PC-3 (cell line): Measurements from ENCODE around the gene OR10C1. TPM values are rescaled to one million over a fixed set of nuclear protein-coding genes. Genes with fewer than 3 reads are reported as not detected.

ENCODE experiments used
- ATAC-seq: fragments of 200-7000 bp; cut with Tn5 transposase; 2 replicates; pipeline ENCODE4 v1.9.1; 2020; ENCODE audit warnings: mild to moderate bottlenecking, moderate library complexity
- BruUV-seq: library from RNA; stranded (reverse); fragments of 400-500 nt; replicated peaks from 2 replicates; lab custom pipeline; 2021; lab: Mats Ljungman, UMichigan
- CTCF ChIA-PET: fragments of 300-600 bp; sonication (Branson Sonifier 250); formaldehyde crosslinking; loops from one replicate; lab custom pipeline; 2022; ENCODE audit warnings: antibody characterized with exemption; lab: Charles Lee
- POLR2A ChIA-PET: fragments of 300-600 bp; sonication (Branson Sonifier 250); formaldehyde crosslinking; loops from one replicate; lab custom pipeline; 2022; ENCODE audit warnings: antibody characterized with exemption; ENCODE audit not compliant: unreplicated experiment; lab: Charles Lee
- DNase-seq: peaks from one replicate; pipeline ENCODE4 v3.0.0-alpha.2; 2015
- H2AFZ ChIP-seq: fragments of 300-600 bp; sonication (generic); 2 replicates; pipeline ENCODE4 v1.6.0; 2016; ENCODE audit warnings: antibody characterized with exemption, low read length
- H3F3A ChIP-seq: fragments of 300-600 bp; sonication (generic); one replicate; pipeline ENCODE4 v1.6.0; 2017; ENCODE audit warnings: antibody characterized with exemption, low read length, control low read depth, mild to moderate bottlenecking; ENCODE audit not compliant: unreplicated experiment
- H3K27ac ChIP-seq: fragments of 300-600 bp; sonication (generic); 2 replicates; pipeline ENCODE4 v1.5.1; 2016; ENCODE audit warnings: mild to moderate bottlenecking, low read length
- H3K27me3 ChIP-seq: fragments of 300-600 bp; sonication (generic); 2 replicates; pipeline ENCODE4 v1.6.1; 2016; ENCODE audit warnings: low read length, mixed read lengths
- H3K36me3 ChIP-seq: fragments of 300-600 bp; sonication (generic); 2 replicates; pipeline ENCODE4 v1.6.1; 2016; ENCODE audit warnings: low read depth, mixed run types, low read length, mixed read lengths
- H3K4me1 ChIP-seq: fragments of 300-600 bp; sonication (generic); 2 replicates; pipeline ENCODE4 v1.5.1; 2016; ENCODE audit warnings: low read length; ENCODE audit not compliant: insufficient read depth
- H3K4me2 ChIP-seq: fragments of 300-600 bp; sonication (generic); 2 replicates; pipeline ENCODE4 v1.6.0; 2016; ENCODE audit warnings: low read length
- H3K4me3 ChIP-seq: fragments of 300-600 bp; sonication (generic); 2 replicates; pipeline ENCODE4 v1.5.1; 2016; ENCODE audit warnings: mild to moderate bottlenecking, low read length, mixed read lengths
- H3K79me2 ChIP-seq: fragments of 300-600 bp; sonication (generic); 2 replicates; pipeline ENCODE4 v1.6.1; 2017; ENCODE audit warnings: low read length, mixed read lengths
- H3K9ac ChIP-seq: fragments of 300-600 bp; sonication (generic); 2 replicates; pipeline ENCODE4 v1.6.0; 2016; ENCODE audit warnings: mild to moderate bottlenecking, low read length
- H3K9me2 ChIP-seq: fragments of 300-600 bp; sonication (generic); replicated peaks from 2 replicates; pipeline ENCODE4 v1.6.1; 2016; ENCODE audit warnings: mixed run types, low read length, mixed read lengths
- H3K9me3 ChIP-seq: fragments of 300-600 bp; sonication (generic); 2 replicates; pipeline ENCODE4 v1.6.1; 2016; ENCODE audit warnings: low read length, mixed read lengths
- H4K20me1 ChIP-seq: fragments of 300-600 bp; sonication (generic); 2 replicates; pipeline ENCODE4 v1.6.1; 2016; ENCODE audit warnings: low read length, mixed read lengths
- CTCF ChIP-seq: fragments of 300-600 bp; sonication (generic); conservative IDR thresholded peaks from 2 replicates; pipeline ENCODE4 v1.5.1; 2017; ENCODE audit warnings: antibody characterized with exemption, low read depth, mild to moderate bottlenecking, low read length
- EZH2 ChIP-seq: fragments of 300-600 bp; sonication (generic); IDR thresholded peaks from one replicate; pipeline ENCODE4 v1.6.1; 2017; ENCODE audit warnings: antibody characterized with exemption, mild to moderate bottlenecking, low read length; ENCODE audit not compliant: unreplicated experiment
- EZH2phosphoT487 ChIP-seq: fragments of 300-600 bp; sonication (generic); IDR thresholded peaks from 2 replicates; pipeline ENCODE4 v1.6.1; 2018; ENCODE audit warnings: mild to moderate bottlenecking, antibody characterized with exemption, low read length, borderline replicate concordance
- intact Hi-C: fragments of 100-400 bp; cut with micrococcal nuclease; formaldehyde crosslinking; loops from 2 replicates; pipeline ENCODE4 v1.9.0; 2023
- total RNA-seq: library from RNA; depleted of rRNA; stranded (reverse); fragments of >200 nt; gene quantifications from 2 replicates; pipeline ENCODE4 v1.2.3, GENCODE V29; 2014

The OR10C1 gene
- total RNA-seq, 1 experiment from 2014 or later: not detected

- Histone ChIP-seq H3K9me2 (no peaks in the 10 kb centered on the region), H3K4me2 (no peak overlapping the region), H3K4me3 (no peak overlapping the region), H3K9ac (no peak overlapping the region), H3F3A (no peaks in the 10 kb centered on the region), H3K9me3 (no peaks in the 10 kb centered on the region), H4K20me1 (no peaks in the 10 kb centered on the region), H3K27ac (no peak overlapping the region), H3K27me3 (peaks cover 10% of the 10 kb centered on the region; the same call in 1 of the 2 replicates), H3K36me3 (no peaks in the 10 kb centered on the region), H3K4me1 (no peaks in the 10 kb centered on the region), H3K79me2 (no peaks in the 10 kb centered on the region), H2AFZ (no peak overlapping the region)
- TF ChIP-seq EZH2phosphoT487 (no peak), EZH2 (no peak), CTCF (no peak)
- ChIA-PET POLR2A (no interaction called here), CTCF (no interaction called here)
- ATAC-seq: no peak
- no peak for DNase-seq
- BruUV-seq: no TSS peak
- intact Hi-C loops: no loop called here
Observed at GRCh38 chr6:29477923-29478450, 38.9 kb downstream of the OR10C1 start.

- BruUV-seq: no TSS peak
- no peak overlapping the region for H3K9ac ChIP-seq
- TF ChIP-seq CTCF: no peak
- no peak for TF ChIP-seq EZH2
- TF ChIP-seq EZH2phosphoT487: no peak
- H2AFZ ChIP-seq: no peak overlapping the region
- no peak overlapping the region for H3K4me2 ChIP-seq
- H3K27me3 ChIP-seq: peaks cover 6% of the 10 kb centered on the region
- H3K9me3 ChIP-seq: no peaks in the 10 kb centered on the region
- no peaks in the 10 kb centered on the region for H3F3A ChIP-seq
- H3K27ac ChIP-seq: no peak overlapping the region
- ChIA-PET CTCF (no interaction called here), POLR2A (no interaction called here)
- no peaks in the 10 kb centered on the region for H3K36me3 ChIP-seq
- no peaks in the 10 kb centered on the region for H3K79me2 ChIP-seq
- intact Hi-C loops: no loop called here
- no peaks in the 10 kb centered on the region for H3K4me1 ChIP-seq
- H4K20me1 ChIP-seq: no peaks in the 10 kb centered on the region
- ATAC-seq (no peak), DNase-seq (no peak)
- no peaks in the 10 kb centered on the region for H3K9me2 ChIP-seq
- H3K4me3 ChIP-seq: no peak overlapping the region
Observed at GRCh38 chr6:29478740-29479139, 39.6 kb downstream of the OR10C1 start.

DNA sequence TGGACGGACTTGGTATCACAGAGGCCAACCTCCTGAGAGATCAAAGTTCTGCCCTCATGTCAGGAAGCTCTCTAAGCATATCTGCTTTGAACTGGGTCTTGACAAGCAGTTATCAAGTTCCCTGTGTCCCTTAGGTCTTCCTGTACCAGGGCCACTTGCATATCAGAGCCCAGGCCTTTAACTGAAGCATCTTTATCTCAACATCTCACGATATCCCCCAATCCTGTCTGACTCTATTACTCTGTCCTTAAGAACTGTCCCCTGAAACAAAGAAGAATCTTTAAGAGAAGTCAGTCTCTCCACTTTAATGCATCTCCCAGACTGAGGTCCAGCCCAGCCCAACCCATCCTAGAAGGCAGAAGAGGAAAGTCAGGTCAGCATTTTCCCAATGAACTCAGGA, 40.5 kb downstream of the OR10C1 start:
- DNase-seq (no peak), ATAC-seq (no peak)
- no peak overlapping the region for H3K4me3 ChIP-seq
- no peaks in the 10 kb centered on the region for H3K4me1 ChIP-seq
- ChIA-PET CTCF (no interaction called here), POLR2A (no interaction called here)
- H3F3A ChIP-seq: no peaks in the 10 kb centered on the region
- no TSS peak for BruUV-seq
- no peak overlapping the region for H2AFZ ChIP-seq
- TF ChIP-seq CTCF: no peak
- H3K79me2 ChIP-seq: no peaks in the 10 kb centered on the region
- no peak overlapping the region for H3K27ac ChIP-seq
- H4K20me1 ChIP-seq: no peaks in the 10 kb centered on the region
- no peaks in the 10 kb centered on the region for H3K36me3 ChIP-seq
- no peaks in the 10 kb centered on the region for H3K9me2 ChIP-seq
- H3K9me3 ChIP-seq: no peaks in the 10 kb centered on the region
- intact Hi-C loops: no loop called here
- H3K9ac ChIP-seq: no peak overlapping the region
- H3K27me3 ChIP-seq: peaks cover 6% of the 10 kb centered on the region
- no peak overlapping the region for H3K4me2 ChIP-seq
